Measurements from ENCODE around the gene RNLS. TPM values are rescaled to one million over a fixed set of nuclear protein-coding genes. Genes with fewer than 3 reads are reported as not detected.
"Not testable (repeated sequence)": the region's sequence is repeated elsewhere in the genome, so short reads cannot be mapped to it uniquely, and the experiment has no call there.

RNLS gene
- total RNA-seq, 1 donor from 2014 or later, result 12.1 TPM

GRCh38 chr10:88490231-88490980 lies 92.7 kb downstream of the RNLS start:
- no peaks in the 10 kb centered on the region for H3K36me3 ChIP-seq
- no peaks in the 10 kb centered on the region for H3K27me3 ChIP-seq
- no peaks in the 10 kb centered on the region for H3K9me3 ChIP-seq
- no peaks in the 10 kb centered on the region for H3K4me1 ChIP-seq
- H3K4me3 ChIP-seq, result no peak overlapping the region
- TF ChIP-seq CTCF (IDR thresholded peaks at IDR 0.05), result no peak
- intact Hi-C loops (cut with DNase I), result no loop called here
- DNase-seq (ENCODE audit: low spot score in 2 of 2), result no peak
- no peak overlapping the region for H3K27ac ChIP-seq

- no peaks in the 10 kb centered on the region for H3K9me3 ChIP-seq
- no peak overlapping the region for H3K4me3 ChIP-seq
- no peak for TF ChIP-seq CTCF (IDR thresholded peaks at IDR 0.05)
- intact Hi-C loops (cut with DNase I), result no loop called here
- no peaks in the 10 kb centered on the region for H3K4me1 ChIP-seq
- H3K36me3 ChIP-seq, result no peaks in the 10 kb centered on the region
- DNase-seq (ENCODE audit: low spot score in 2 of 2), result no peak
- H3K27me3 ChIP-seq, result no peaks in the 10 kb centered on the region
- H3K27ac ChIP-seq, result no peak overlapping the region
Observed at GRCh38 chr10:88489107-88489506, 94.0 kb downstream of the RNLS start.

- intact Hi-C loops (cut with DNase I); H3K9me3 ChIP-seq; H3K4me1 ChIP-seq; H3K27ac ChIP-seq; H3K27me3 ChIP-seq; H3K4me3 ChIP-seq; H3K36me3 ChIP-seq; DNase-seq (ENCODE audit: low spot score in 2 of 2): not testable (repeated sequence)
Observed at GRCh38 chr10:88486816-88487215, 96.3 kb downstream of the RNLS start.

GRCh38 chr10:88482220-88482619 lies 100.9 kb downstream of the RNLS start:
- no peaks in the 10 kb centered on the region for H3K36me3 ChIP-seq
- no peak for TF ChIP-seq CTCF (IDR thresholded peaks at IDR 0.05)
- H3K9me3 ChIP-seq, result no peaks in the 10 kb centered on the region
- DNase-seq (ENCODE audit: low spot score in 2 of 2), result no peak
- H3K4me3 ChIP-seq, result no peak overlapping the region
- intact Hi-C loops (cut with DNase I), result no loop called here
- no peaks in the 10 kb centered on the region for H3K27me3 ChIP-seq
- no peak overlapping the region for H3K27ac ChIP-seq
- no peaks in the 10 kb centered on the region for H3K4me1 ChIP-seq

GRCh38 chr10:88478256-88478655 lies 104.9 kb downstream of the RNLS start:
- Histone ChIP-seq H3K36me3 (no peaks in the 10 kb centered on the region), H3K4me3 (no peak overlapping the region), H3K27me3 (no peaks in the 10 kb centered on the region), H3K9me3 (no peaks in the 10 kb centered on the region), H3K27ac (no peak overlapping the region), H3K4me1 (peaks cover 0 to 9% of the 10 kb centered on the region in 2 donors)
- no peak for TF ChIP-seq CTCF (IDR thresholded peaks at IDR 0.05)
- intact Hi-C loops (cut with DNase I), result no loop called here
- no peak for DNase-seq (ENCODE audit: low spot score in 2 of 2)

GRCh38 chr10:88477343-88478085 lies 105.6 kb downstream of the RNLS start:
- H3K27ac ChIP-seq, result no peak overlapping the region
- peaks cover 0 to 9% of the 10 kb centered on the region in 2 donors for H3K4me1 ChIP-seq
- no peaks in the 10 kb centered on the region for H3K36me3 ChIP-seq
- H3K4me3 ChIP-seq, result no peak overlapping the region
- intact Hi-C loops (cut with DNase I), result no loop called here
- no peaks in the 10 kb centered on the region for H3K9me3 ChIP-seq
- no peak for DNase-seq (ENCODE audit: low spot score in 2 of 2)
- no peak for TF ChIP-seq CTCF (IDR thresholded peaks at IDR 0.05)
- H3K27me3 ChIP-seq, result no peaks in the 10 kb centered on the region

All from ascending aorta (tissue), 2 donors.